ENCODE results near the gene ZACN.
"Not testable (repeated sequence)": the region's sequence is repeated elsewhere in the genome, so short reads cannot be mapped to it uniquely, and the experiment has no call there.

The ZACN gene

DNA sequence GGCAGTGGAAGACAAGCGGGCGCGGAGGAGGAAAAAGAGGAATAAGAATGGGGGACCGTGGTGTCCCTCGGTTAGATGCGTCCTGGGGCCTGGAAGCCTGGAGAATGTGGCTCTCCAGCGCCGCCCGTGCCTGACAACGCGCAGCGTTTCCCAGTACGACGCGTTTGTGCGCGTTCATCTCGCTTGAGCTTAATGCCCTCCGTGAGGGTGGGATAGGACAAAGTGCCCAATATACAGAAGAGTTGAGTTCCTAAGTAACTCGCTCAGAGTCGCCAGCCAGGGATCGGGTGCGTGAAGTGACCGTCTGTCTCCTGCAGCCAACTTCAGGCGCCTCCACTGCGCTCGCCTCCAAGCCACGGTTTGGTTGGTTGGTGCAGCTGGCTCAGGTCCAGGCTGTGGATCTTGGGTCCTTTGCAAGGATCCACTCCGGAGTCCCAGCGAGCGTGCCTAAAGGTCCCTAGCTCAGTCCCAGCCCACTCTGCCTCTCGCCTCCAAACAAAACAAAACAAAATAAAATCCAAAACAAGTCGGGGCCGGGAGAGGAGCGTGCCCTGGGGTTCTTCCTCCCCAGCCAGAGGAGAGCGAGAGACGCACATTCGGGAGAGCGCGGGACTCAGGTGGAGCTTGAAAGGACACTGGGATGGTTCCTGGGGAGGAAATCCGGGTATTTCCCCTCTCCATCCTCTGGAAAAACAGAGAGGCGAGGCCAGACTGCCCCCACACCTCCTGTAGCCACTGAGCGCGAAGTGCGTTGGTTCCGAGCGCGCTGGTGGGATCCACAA, 3.4 kb upstream of the ZACN start:
- H3K4me3 ChIP-seq (ENCODE audit: low read depth in 1 of 5, low read length in 5 of 5) = peak overlapping the region in 1 of 5 donors; percentile 38
- no peak overlapping the region for H3K27ac ChIP-seq (ENCODE audit: low read depth, low read length)
- H3K9me3 ChIP-seq (ENCODE audit: control insufficient read depth in 5 of 5, low read length in 5 of 5) = no peaks in the 10 kb centered on the region
- peaks cover 0 to 63% (median 55%) of the 10 kb centered on the region in 5 donors for H3K4me1 ChIP-seq (ENCODE audit: control insufficient read depth in 5 of 5, insufficient read depth in 5 of 5, low read length in 5 of 5)
- no peak overlapping the region for H3K9ac ChIP-seq (ENCODE audit: low read length in 5 of 5)
- H3K27me3 ChIP-seq (ENCODE audit: control insufficient read depth in 5 of 5, insufficient read depth in 4 of 5, low read length in 5 of 5) = peaks cover 51 to 67% (median 59%) of the 10 kb centered on the region in 5 donors
- H3K36me3 ChIP-seq (ENCODE audit: control insufficient read depth in 5 of 5, insufficient read depth in 5 of 5, low read length in 5 of 5) = no peaks in the 10 kb centered on the region

DNA sequence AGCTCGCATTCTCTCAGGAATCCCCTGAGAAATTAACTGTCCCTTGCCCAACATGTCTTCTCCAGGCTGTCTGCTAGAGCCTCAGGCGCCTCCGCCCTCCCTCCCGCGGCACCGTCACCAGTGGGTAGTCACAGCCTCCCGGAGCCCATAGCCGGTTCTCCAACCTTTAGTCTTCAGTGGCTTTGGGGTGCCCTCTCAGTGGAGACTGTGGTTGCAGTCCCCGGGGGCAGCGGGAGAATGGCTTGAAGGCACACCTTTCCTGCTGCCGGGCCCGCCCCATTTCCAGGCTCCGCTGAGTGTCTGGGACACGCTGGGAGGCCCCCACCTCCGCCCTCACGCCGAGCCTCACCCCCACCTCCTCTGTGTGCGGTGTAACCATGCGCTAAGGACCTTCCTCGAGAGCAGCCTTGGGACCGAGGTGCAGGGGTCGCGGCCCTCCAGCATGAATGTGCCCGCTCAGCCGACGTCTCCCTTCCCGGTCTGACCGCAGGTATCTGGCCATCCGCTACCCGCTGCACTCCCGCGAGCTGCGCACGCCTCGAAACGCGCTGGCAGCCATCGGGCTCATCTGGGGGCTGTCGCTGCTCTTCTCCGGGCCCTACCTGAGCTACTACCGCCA, 2.7 kb upstream of the ZACN start:
- Histone ChIP-seq H3K36me3 (ENCODE audit: control insufficient read depth in 5 of 5, insufficient read depth in 5 of 5, low read length in 5 of 5) (no peaks in the 10 kb centered on the region), H3K27ac (ENCODE audit: low read depth, low read length) (no peak overlapping the region), H3K4me1 (ENCODE audit: control insufficient read depth in 5 of 5, insufficient read depth in 5 of 5, low read length in 5 of 5) (peaks cover 0 to 56% (median 48%) of the 10 kb centered on the region in 5 donors), H3K9me3 (ENCODE audit: control insufficient read depth in 5 of 5, low read length in 5 of 5) (no peaks in the 10 kb centered on the region), H3K27me3 (ENCODE audit: control insufficient read depth in 5 of 5, insufficient read depth in 4 of 5, low read length in 5 of 5) (peaks cover 51 to 67% (median 61%) of the 10 kb centered on the region in 5 donors), H3K4me3 (ENCODE audit: low read depth in 1 of 5, low read length in 5 of 5) (peak overlapping the region in 1 of 5 donors; percentile 38), H3K9ac (ENCODE audit: low read length in 5 of 5) (no peak overlapping the region)

DNA sequence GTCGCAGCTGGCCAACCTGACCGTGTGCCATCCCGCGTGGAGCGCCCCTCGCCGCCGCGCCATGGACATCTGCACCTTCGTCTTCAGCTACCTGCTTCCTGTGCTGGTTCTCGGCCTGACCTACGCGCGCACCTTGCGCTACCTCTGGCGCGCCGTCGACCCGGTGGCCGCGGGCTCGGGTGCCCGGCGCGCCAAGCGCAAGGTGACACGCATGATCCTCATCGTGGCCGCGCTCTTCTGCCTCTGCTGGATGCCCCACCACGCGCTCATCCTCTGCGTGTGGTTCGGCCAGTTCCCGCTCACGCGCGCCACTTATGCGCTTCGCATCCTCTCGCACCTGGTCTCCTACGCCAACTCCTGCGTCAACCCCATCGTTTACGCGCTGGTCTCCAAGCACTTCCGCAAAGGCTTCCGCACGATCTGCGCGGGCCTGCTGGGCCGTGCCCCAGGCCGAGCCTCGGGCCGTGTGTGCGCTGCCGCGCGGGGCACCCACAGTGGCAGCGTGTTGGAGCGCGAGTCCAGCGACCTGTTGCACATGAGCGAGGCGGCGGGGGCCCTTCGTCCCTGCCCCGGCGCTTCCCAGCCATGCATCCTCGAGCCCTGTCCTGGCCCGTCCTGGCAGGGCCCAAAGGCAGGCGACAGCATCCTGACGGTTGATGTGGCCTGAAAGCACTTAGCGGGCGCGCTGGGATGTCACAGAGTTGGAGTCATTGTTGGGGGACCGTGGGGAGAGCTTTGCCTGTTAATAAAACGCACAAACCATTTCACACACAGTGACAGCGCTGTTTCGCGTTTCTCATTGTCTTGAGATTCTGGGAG, 2.0 kb upstream of the ZACN start:
- H3K27me3 ChIP-seq (ENCODE audit: control insufficient read depth in 5 of 5, insufficient read depth in 4 of 5, low read length in 5 of 5) = peaks cover 51 to 67% (median 61%) of the 10 kb centered on the region in 5 donors
- H3K4me1 ChIP-seq (ENCODE audit: control insufficient read depth in 5 of 5, insufficient read depth in 5 of 5, low read length in 5 of 5) = peaks cover 0 to 50% (median 41%) of the 10 kb centered on the region in 5 donors
- no peaks in the 10 kb centered on the region for H3K9me3 ChIP-seq (ENCODE audit: control insufficient read depth in 5 of 5, low read length in 5 of 5)
- H3K27ac ChIP-seq (ENCODE audit: low read depth, low read length) = no peak overlapping the region
- H3K9ac ChIP-seq (ENCODE audit: low read length in 5 of 5) = no peak overlapping the region
- no peaks in the 10 kb centered on the region for H3K36me3 ChIP-seq (ENCODE audit: control insufficient read depth in 5 of 5, insufficient read depth in 5 of 5, low read length in 5 of 5)
- peak overlapping the region in 2 of 5 donors; percentile 21 to 34 for H3K4me3 ChIP-seq (ENCODE audit: low read depth in 1 of 5, low read length in 5 of 5)

DNA sequence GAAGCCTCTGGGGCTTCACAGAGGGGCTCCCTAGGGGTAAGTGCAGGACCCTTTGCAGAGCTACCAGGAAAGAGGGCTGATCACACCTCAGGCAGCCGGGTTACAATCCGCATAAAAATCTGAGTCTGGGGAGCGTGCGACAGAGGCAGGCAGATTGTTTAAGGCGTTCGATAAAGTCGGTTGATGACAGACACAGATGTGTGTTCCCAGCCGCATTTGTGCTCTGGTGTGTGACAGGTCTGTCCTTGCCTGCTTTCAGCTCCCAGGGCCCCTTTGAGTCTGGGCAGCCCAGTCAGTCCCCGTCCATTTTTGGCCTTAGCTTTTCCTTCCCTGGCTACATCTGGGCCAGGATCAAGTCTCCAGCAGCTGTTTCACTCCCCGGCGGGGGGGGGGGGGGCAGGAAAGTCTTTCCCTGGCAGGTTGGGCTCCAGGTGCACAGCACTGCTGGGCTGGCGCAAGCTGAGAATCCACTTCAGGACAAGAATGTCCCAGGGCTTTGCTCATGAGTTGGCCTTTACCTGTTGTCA, 1.3 kb upstream of the ZACN start:
- peaks cover 0 to 47% (median 38%) of the 10 kb centered on the region in 5 donors for H3K4me1 ChIP-seq (ENCODE audit: control insufficient read depth in 5 of 5, insufficient read depth in 5 of 5, low read length in 5 of 5)

DNA sequence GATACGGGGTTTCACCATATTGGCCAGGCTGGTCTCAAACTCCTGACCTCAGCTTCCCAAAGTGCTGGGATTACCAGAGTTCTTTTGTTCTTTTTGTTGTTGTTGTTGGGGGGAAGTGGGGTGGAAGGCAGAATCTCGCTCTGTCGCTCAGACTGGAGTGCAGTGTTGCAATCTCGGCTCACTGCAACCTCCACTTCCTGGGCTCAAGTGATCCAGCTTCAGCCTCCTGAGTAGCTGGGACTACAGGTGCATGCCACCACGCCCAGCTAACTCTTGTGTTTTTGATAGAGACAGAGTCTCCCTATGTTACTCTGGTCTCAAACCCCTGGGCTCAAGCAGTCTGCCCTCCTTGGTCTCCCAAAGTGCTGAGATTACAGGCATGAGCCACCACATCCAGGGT, 612 bp upstream of the ZACN start:
- H3K9me3 ChIP-seq (ENCODE audit: control insufficient read depth in 5 of 5, low read length in 5 of 5); H3K27ac ChIP-seq (ENCODE audit: low read depth, low read length); H3K4me3 ChIP-seq (ENCODE audit: low read depth in 1 of 5, low read length in 5 of 5); H3K9ac ChIP-seq (ENCODE audit: low read length in 5 of 5): not testable (repeated sequence)
- Histone ChIP-seq H3K36me3 (ENCODE audit: control insufficient read depth in 5 of 5, insufficient read depth in 5 of 5, low read length in 5 of 5) (peaks cover 0 to 11% (median 9%) of the 10 kb centered on the region in 5 donors), H3K4me1 (ENCODE audit: control insufficient read depth in 5 of 5, insufficient read depth in 5 of 5, low read length in 5 of 5) (peaks cover 0 to 42% (median 33%) of the 10 kb centered on the region in 5 donors), H3K27me3 (ENCODE audit: control insufficient read depth in 5 of 5, insufficient read depth in 4 of 5, low read length in 5 of 5) (peaks cover 51 to 67% (median 61%) of the 10 kb centered on the region in 5 donors)

More for the DNA sequence above, 1.3 kb upstream of the ZACN start:
- H3K4me3 ChIP-seq (ENCODE audit: low read depth in 1 of 5, low read length in 5 of 5) = no peak overlapping the region
- H3K27me3 ChIP-seq (ENCODE audit: control insufficient read depth in 5 of 5, insufficient read depth in 4 of 5, low read length in 5 of 5) = peaks cover 51 to 67% (median 61%) of the 10 kb centered on the region in 5 donors
- peaks cover 0 to 4% (median 2%) of the 10 kb centered on the region in 5 donors for H3K36me3 ChIP-seq (ENCODE audit: control insufficient read depth in 5 of 5, insufficient read depth in 5 of 5, low read length in 5 of 5)
- no peak overlapping the region for H3K9ac ChIP-seq (ENCODE audit: low read length in 5 of 5)
- H3K9me3 ChIP-seq (ENCODE audit: control insufficient read depth in 5 of 5, low read length in 5 of 5) = no peaks in the 10 kb centered on the region
- no peak overlapping the region for H3K27ac ChIP-seq (ENCODE audit: low read depth, low read length)

- Histone ChIP-seq H3K9me3 (ENCODE audit: control insufficient read depth in 5 of 5, low read length in 5 of 5) (no peaks in the 10 kb centered on the region), H3K4me1 (ENCODE audit: control insufficient read depth in 5 of 5, insufficient read depth in 5 of 5, low read length in 5 of 5) (peaks cover 0 to 38% (median 27%) of the 10 kb centered on the region in 5 donors), H3K27me3 (ENCODE audit: control insufficient read depth in 5 of 5, insufficient read depth in 4 of 5, low read length in 5 of 5) (peaks cover 40 to 56% (median 51%) of the 10 kb centered on the region in 5 donors), H3K4me3 (ENCODE audit: low read depth in 1 of 5, low read length in 5 of 5) (no peak overlapping the region), H3K27ac (ENCODE audit: low read depth, low read length) (no peak overlapping the region), H3K36me3 (ENCODE audit: control insufficient read depth in 5 of 5, insufficient read depth in 5 of 5, low read length in 5 of 5) (peaks cover under 1 to 23% (median 20%) of the 10 kb centered on the region in 5 donors), H3K9ac (ENCODE audit: low read length in 5 of 5) (no peak overlapping the region)
Observed at GRCh38 chr17:76079535-76079955, 563 bp downstream of the ZACN start.

DNA sequence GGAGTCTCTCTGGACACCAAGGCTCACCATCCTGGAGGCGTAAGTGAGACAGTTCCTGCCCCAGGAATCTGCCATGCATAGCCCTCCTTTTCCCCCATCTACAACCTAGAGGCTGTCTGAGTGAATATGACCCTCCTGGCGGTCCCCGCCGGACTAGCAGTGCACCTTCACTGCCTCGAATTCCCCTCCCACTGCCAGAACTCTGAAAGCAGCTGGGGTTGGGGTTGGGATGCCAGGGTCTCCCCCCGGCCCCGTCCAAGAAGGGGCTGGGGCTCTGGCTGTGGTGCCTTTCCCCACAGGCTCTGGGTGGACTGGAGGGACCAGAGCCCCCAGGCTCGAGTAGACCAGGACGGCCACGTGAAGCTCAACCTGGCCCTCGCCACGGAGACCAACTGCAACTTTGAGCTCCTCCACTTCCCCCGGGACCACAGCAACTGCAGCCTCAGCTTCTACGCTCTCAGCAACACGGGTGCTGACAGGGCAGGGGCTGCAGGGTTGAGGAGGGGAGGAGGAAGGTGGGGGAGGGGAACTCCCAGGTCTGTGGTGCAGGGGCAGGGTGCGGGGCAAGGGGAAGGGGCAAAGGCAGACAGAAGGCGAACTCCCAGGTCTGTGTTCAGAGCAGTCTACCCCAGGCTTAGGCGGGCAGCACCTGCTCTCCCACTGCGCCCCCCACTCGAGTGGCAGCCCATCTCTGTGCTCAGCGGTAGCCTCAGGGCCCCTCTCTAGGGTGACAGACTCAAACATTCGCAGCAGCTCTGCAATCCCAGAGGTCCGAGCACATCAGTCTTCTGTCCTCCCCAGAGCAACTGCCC, 1.2 kb downstream of the ZACN start:
- peaks cover 0 to 31% (median 21%) of the 10 kb centered on the region in 5 donors for H3K4me1 ChIP-seq (ENCODE audit: control insufficient read depth in 5 of 5, insufficient read depth in 5 of 5, low read length in 5 of 5)
- H3K27me3 ChIP-seq (ENCODE audit: control insufficient read depth in 5 of 5, insufficient read depth in 4 of 5, low read length in 5 of 5) = peaks cover 34 to 50% (median 46%) of the 10 kb centered on the region in 5 donors
- no peak overlapping the region for H3K4me3 ChIP-seq (ENCODE audit: low read depth in 1 of 5, low read length in 5 of 5)

GRCh38 chr17:76080768-76081287, 1.8 kb downstream of the ZACN start:
- H3K4me1 ChIP-seq (ENCODE audit: control insufficient read depth in 5 of 5, insufficient read depth in 5 of 5, low read length in 5 of 5) = peaks cover 0 to 25% (median 14%) of the 10 kb centered on the region in 5 donors
- no peaks in the 10 kb centered on the region for H3K9me3 ChIP-seq (ENCODE audit: control insufficient read depth in 5 of 5, low read length in 5 of 5)
- H3K27ac ChIP-seq (ENCODE audit: low read depth, low read length) = no peak overlapping the region
- no peak overlapping the region for H3K4me3 ChIP-seq (ENCODE audit: low read depth in 1 of 5, low read length in 5 of 5)
- peaks cover 3 to 36% (median 33%) of the 10 kb centered on the region in 5 donors for H3K36me3 ChIP-seq (ENCODE audit: control insufficient read depth in 5 of 5, insufficient read depth in 5 of 5, low read length in 5 of 5)
- H3K27me3 ChIP-seq (ENCODE audit: control insufficient read depth in 5 of 5, insufficient read depth in 4 of 5, low read length in 5 of 5) = peaks cover 27 to 43% (median 39%) of the 10 kb centered on the region in 5 donors
- H3K9ac ChIP-seq (ENCODE audit: low read length in 5 of 5) = no peak overlapping the region

More for the DNA sequence above, 1.2 kb downstream of the ZACN start:
- H3K36me3 ChIP-seq (ENCODE audit: control insufficient read depth in 5 of 5, insufficient read depth in 5 of 5, low read length in 5 of 5) = peaks cover 3 to 29% (median 27%) of the 10 kb centered on the region in 5 donors
- H3K9ac ChIP-seq (ENCODE audit: low read length in 5 of 5) = no peak overlapping the region
- no peak overlapping the region for H3K27ac ChIP-seq (ENCODE audit: low read depth, low read length)
- no peaks in the 10 kb centered on the region for H3K9me3 ChIP-seq (ENCODE audit: control insufficient read depth in 5 of 5, low read length in 5 of 5)

Measured in subcutaneous abdominal adipose tissue (tissue), 5 donors.